Panc1 (cell line): ENCODE data around the gene IFT80. TPM values are rescaled to one million over a fixed set of nuclear protein-coding genes. Genes with fewer than 3 reads are reported as not detected.

Experiments
- ATAC-seq: fragments of 200-7000 bp; cut with Tn5 transposase; 2 replicates; pipeline ENCODE4 v1.9.1; 2020; ENCODE audit warnings: mild to moderate bottlenecking, moderate library complexity
- BruUV-seq: library from RNA; stranded (reverse); fragments of 400-500 nt; replicated peaks from 2 replicates; lab custom pipeline; 2021; lab: Mats Ljungman, UMichigan
- CTCF ChIA-PET: fragments of 300-600 bp; sonication (Branson Sonifier 250); formaldehyde crosslinking; loops from one replicate; lab custom pipeline; 2022; ENCODE audit warnings: antibody characterized with exemption; lab: Charles Lee
- POLR2A ChIA-PET: fragments of 300-600 bp; sonication (Branson Sonifier 250); formaldehyde crosslinking; loops from one replicate; lab custom pipeline; 2022; ENCODE audit warnings: antibody characterized with exemption; lab: Charles Lee
- DNase-seq: peaks from one replicate; pipeline ENCODE4 v3.0.0-alpha.2; 2010; ENCODE audit warnings: low read depth, low spot score
- H3K27ac ChIP-seq: 2 replicates; pipeline ENCODE4 v1.5.1; 2011; ENCODE audit warnings: mild to moderate bottlenecking, low read length, inconsistent platforms
- H3K27me3 ChIP-seq: fragments of 200-500 bp; sonication (Bioruptor generic); 2 replicates; pipeline ENCODE4 v1.6.0; 2014; ENCODE audit warnings: low read length, inconsistent platforms; ENCODE audit not compliant: control insufficient read depth, insufficient read depth
- H3K36me3 ChIP-seq: fragments of 200-500 bp; sonication (Bioruptor generic); 2 replicates; pipeline ENCODE4 v1.5.1; 2014; ENCODE audit warnings: inconsistent platforms, mild to moderate bottlenecking, low read length, moderate library complexity; ENCODE audit not compliant: control insufficient read depth, insufficient read depth
- H3K4me1 ChIP-seq: 2 replicates; pipeline ENCODE4 v1.5.1; 2011; ENCODE audit warnings: inconsistent platforms, mild to moderate bottlenecking, low read length, moderate library complexity; ENCODE audit not compliant: control insufficient read depth, insufficient read depth
- H3K4me3 ChIP-seq, 2 experiments: 2 replicates each; pipeline ENCODE4 v1.5.1; 2011 to 2012; ENCODE audit warnings: low read depth in 2 of 2, low read length in 2 of 2, mild to moderate bottlenecking in 2 of 2, inconsistent platforms in 1 of 2, moderate library complexity in 1 of 2
- H3K9me3 ChIP-seq: fragments of 200-500 bp; sonication (Bioruptor generic); 2 replicates; pipeline ENCODE4 v1.5.1; 2014; ENCODE audit warnings: low read depth, mild to moderate bottlenecking, inconsistent platforms, low read length, moderate library complexity; ENCODE audit not compliant: control insufficient read depth, insufficient read depth
- POLR2AphosphoS5 ChIP-seq: IDR thresholded peaks from 2 replicates; pipeline ENCODE4 v1.6.1; 2012; ENCODE audit warnings: mild to moderate bottlenecking, low read depth, low read length, moderate library complexity
- SIN3A ChIP-seq: IDR thresholded peaks from 2 replicates; pipeline ENCODE4 v1.6.1; 2012; ENCODE audit warnings: low read depth, mild to moderate bottlenecking, low read length, moderate library complexity, borderline replicate concordance; ENCODE audit not compliant: insufficient read depth
- TCF7L2 ChIP-seq: IDR thresholded peaks from 2 replicates; pipeline ENCODE4 v1.6.1; 2011; ENCODE audit warnings: mild to moderate bottlenecking, low read depth, low read length, inconsistent platforms
- in situ Hi-C: cut with HindIII; loops from 2 replicates; pipeline ENCODE4 v1.10.0; 2016; ENCODE audit warnings: low sequenced_read_pairs, low pct_unique_long_range_greater_than_20kb
- intact Hi-C: fragments of 100-400 bp; cut with micrococcal nuclease; formaldehyde crosslinking; loops from one replicate; pipeline ENCODE4 v1.10.0; 2022; ENCODE audit not compliant: unreplicated experiment
- total RNA-seq: library from RNA; stranded (reverse); gene quantifications from one replicate; pipeline ENCODE4 v1.2.1, GENCODE V29; 2021; ENCODE audit not compliant: unreplicated experiment
- TF ChIP-seq, protein P1 (sequence below), 2 experiments: IDR thresholded peaks; 2 replicates each; pipeline ENCODE4 v1.6.1; 2011 to 2012; ENCODE audit warnings: low read depth in 2 of 2, control low read depth in 1 of 2, low read length in 1 of 2, mild to moderate bottlenecking in 1 of 2, moderate library complexity in 1 of 2; ENCODE audit not compliant: insufficient read depth in 1 of 2
- TF ChIP-seq, protein P2 (sequence below): fragments of 450-650 bp; IDR thresholded peaks from 2 replicates; pipeline ENCODE4 v1.5.1; 2017; ENCODE audit warnings: mild to moderate bottlenecking

The IFT80 gene
- total RNA-seq, 1 experiment from 2014 or later: 35.1 TPM

DNA sequence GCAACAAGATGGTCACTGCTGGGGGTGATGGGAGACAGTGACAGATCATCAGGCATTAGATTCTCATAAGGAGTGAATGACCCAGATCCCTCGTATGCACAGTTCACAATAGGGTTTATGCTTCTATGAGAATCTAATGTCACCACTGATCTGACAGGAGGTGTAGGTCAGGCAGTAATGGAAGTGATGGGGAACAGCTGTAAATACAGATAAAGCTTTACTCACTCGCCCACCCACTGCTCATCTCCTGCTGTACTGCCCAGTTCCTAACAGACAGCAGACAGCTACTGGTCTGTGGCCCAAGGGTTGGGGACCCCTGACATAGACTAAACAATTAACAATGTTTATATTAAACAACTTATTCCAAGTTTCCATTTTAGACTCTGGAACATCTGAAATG lies 25.4 kb downstream of the IFT80 start:
- in situ Hi-C loops: no loop called here
- CTCF ChIA-PET: no interaction called here
- Histone ChIP-seq H3K4me3 (no peak overlapping the region), H3K27ac (no peak overlapping the region), H3K36me3 (peaks cover 8% of the 10 kb centered on the region; the same call in 1 of the 2 replicates), H3K9me3 (no peaks in the 10 kb centered on the region), H3K4me1 (no peaks in the 10 kb centered on the region), H3K27me3 (no peaks in the 10 kb centered on the region)
- DNase-seq (no peak), ATAC-seq (no peak)
- POLR2A ChIA-PET: interaction anchor here (0.5 kb wide), 1 partner anchor 514 kb away, joined by 4 read pairs; no protein-coding TSS in a partner anchor
- intact Hi-C loops: no loop called here
- no peak for TF ChIP-seq TCF7L2
- TF ChIP-seq, protein P1, sequence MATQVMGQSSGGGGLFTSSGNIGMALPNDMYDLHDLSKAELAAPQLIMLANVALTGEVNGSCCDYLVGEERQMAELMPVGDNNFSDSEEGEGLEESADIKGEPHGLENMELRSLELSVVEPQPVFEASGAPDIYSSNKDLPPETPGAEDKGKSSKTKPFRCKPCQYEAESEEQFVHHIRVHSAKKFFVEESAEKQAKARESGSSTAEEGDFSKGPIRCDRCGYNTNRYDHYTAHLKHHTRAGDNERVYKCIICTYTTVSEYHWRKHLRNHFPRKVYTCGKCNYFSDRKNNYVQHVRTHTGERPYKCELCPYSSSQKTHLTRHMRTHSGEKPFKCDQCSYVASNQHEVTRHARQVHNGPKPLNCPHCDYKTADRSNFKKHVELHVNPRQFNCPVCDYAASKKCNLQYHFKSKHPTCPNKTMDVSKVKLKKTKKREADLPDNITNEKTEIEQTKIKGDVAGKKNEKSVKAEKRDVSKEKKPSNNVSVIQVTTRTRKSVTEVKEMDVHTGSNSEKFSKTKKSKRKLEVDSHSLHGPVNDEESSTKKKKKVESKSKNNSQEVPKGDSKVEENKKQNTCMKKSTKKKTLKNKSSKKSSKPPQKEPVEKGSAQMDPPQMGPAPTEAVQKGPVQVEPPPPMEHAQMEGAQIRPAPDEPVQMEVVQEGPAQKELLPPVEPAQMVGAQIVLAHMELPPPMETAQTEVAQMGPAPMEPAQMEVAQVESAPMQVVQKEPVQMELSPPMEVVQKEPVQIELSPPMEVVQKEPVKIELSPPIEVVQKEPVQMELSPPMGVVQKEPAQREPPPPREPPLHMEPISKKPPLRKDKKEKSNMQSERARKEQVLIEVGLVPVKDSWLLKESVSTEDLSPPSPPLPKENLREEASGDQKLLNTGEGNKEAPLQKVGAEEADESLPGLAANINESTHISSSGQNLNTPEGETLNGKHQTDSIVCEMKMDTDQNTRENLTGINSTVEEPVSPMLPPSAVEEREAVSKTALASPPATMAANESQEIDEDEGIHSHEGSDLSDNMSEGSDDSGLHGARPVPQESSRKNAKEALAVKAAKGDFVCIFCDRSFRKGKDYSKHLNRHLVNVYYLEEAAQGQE (IDR thresholded peaks at IDR 0.05; ENCODE audit: insufficient read depth in 1 of 2, low read depth in 2 of 2, low read length in 1 of 2): no peak
- no TSS peak for BruUV-seq

DNA sequence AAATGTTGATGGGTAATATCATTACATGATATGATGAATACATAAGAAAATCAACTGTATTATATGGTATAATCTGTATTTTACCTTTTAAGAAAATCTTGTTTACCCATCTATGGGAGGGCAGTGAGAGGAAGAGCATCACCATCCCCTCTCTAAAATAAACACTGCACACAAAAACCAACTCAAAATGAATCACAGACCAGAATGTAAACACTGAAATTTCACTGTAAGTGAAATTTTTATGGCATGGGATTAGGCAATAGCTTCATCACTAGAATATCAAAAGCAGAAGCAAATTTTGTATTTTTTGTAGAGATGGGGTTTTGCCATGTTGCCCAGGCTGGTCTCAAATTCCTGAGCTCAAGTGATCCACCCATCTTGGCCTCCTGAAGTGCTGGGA lies 26.2 kb downstream of the IFT80 start:
- no peaks in the 10 kb centered on the region for H3K4me1 ChIP-seq
- H3K9me3 ChIP-seq: no peaks in the 10 kb centered on the region
- BruUV-seq: no TSS peak
- TF ChIP-seq SIN3A (no peak), POLR2AphosphoS5 (no peak), TCF7L2 (no peak)
- TF ChIP-seq, protein P1 (IDR thresholded peaks at IDR 0.05; ENCODE audit: insufficient read depth in 1 of 2, low read depth in 2 of 2, low read length in 1 of 2): no peak
- TF ChIP-seq, protein P2, sequence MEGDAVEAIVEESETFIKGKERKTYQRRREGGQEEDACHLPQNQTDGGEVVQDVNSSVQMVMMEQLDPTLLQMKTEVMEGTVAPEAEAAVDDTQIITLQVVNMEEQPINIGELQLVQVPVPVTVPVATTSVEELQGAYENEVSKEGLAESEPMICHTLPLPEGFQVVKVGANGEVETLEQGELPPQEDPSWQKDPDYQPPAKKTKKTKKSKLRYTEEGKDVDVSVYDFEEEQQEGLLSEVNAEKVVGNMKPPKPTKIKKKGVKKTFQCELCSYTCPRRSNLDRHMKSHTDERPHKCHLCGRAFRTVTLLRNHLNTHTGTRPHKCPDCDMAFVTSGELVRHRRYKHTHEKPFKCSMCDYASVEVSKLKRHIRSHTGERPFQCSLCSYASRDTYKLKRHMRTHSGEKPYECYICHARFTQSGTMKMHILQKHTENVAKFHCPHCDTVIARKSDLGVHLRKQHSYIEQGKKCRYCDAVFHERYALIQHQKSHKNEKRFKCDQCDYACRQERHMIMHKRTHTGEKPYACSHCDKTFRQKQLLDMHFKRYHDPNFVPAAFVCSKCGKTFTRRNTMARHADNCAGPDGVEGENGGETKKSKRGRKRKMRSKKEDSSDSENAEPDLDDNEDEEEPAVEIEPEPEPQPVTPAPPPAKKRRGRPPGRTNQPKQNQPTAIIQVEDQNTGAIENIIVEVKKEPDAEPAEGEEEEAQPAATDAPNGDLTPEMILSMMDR: no peak
- ChIA-PET POLR2A (no interaction called here), CTCF (no interaction called here)
- peak; percentile 7 for DNase-seq
- no peak overlapping the region for H3K27ac ChIP-seq
- no peak for ATAC-seq
- H3K27me3 ChIP-seq: no peaks in the 10 kb centered on the region
- intact Hi-C loops (no loop called here), in situ Hi-C loops (no loop called here)
- H3K4me3 ChIP-seq: no peak overlapping the region
- peaks cover 8% of the 10 kb centered on the region; the same call in 1 of the 2 replicates for H3K36me3 ChIP-seq
